Colon (tissue), 2 donors: ENCODE data around the gene GPR107.
"Not testable (repeated sequence)": the region's sequence is repeated elsewhere in the genome, so short reads cannot be mapped to it uniquely, and the experiment has no call there.

Experiments
- FAIRE-seq: peaks from 2 replicates; lab custom pipeline; 2012; peaks lifted over from hg19 to GRCh38; lab: Jason Lieb, UNC
- donor health status: control.
- donor health status: control.

The GPR107 gene

GRCh38 chr9:130053504-130054324 is at the start of gene GPR107:
Gene GPR107 (plus strand): TSS chr9:130053906. CDS start chr9:130053933, 27 bp downstream.
- FAIRE-seq: no peak

GRCh38 chr9:130003943-130004552 is 49.7 kb upstream of the GPR107 start:
- FAIRE-seq: no peak

- not testable (repeated sequence) for FAIRE-seq
These were observed 46.8 kb upstream of the GPR107 start for GRCh38 chr9:130006952-130007351.

GRCh38 chr9:130008538-130008937 is 45.2 kb upstream of the GPR107 start:
- no peak for FAIRE-seq

- FAIRE-seq: not testable (repeated sequence)
These were observed 44.2 kb upstream of the GPR107 start for GRCh38 chr9:130009546-130009945.

- no peak for FAIRE-seq
These were observed 43.3 kb upstream of the GPR107 start for GRCh38 chr9:130010151-130010988.

- no peak for FAIRE-seq
These were observed 40.4 kb upstream of the GPR107 start for GRCh38 chr9:130013326-130013725.

GRCh38 chr9:130015353-130016019 is 38.2 kb upstream of the GPR107 start:
- FAIRE-seq: no peak

- no peak for FAIRE-seq
These were observed 36.6 kb upstream of the GPR107 start for GRCh38 chr9:130017076-130017475.

GRCh38 chr9:130017510-130017909 is 36.2 kb upstream of the GPR107 start:
- not testable (repeated sequence) for FAIRE-seq

- no peak for FAIRE-seq
These were observed 35.4 kb upstream of the GPR107 start for GRCh38 chr9:130018265-130018664.

GRCh38 chr9:130020618-130021017 is 33.1 kb upstream of the GPR107 start:
- no peak for FAIRE-seq

- no peak for FAIRE-seq
These were observed 32.6 kb upstream of the GPR107 start for GRCh38 chr9:130021123-130021522.

GRCh38 chr9:130021842-130022241 is 31.9 kb upstream of the GPR107 start:
- not testable (repeated sequence) for FAIRE-seq

- FAIRE-seq: no peak
These were observed 31.1 kb upstream of the GPR107 start for GRCh38 chr9:130022566-130023143.

GRCh38 chr9:130023144-130023787 is 30.4 kb upstream of the GPR107 start:
- no peak for FAIRE-seq

GRCh38 chr9:130023994-130024596 is 29.6 kb upstream of the GPR107 start:
- no peak for FAIRE-seq

GRCh38 chr9:130024597-130024994 is 29.1 kb upstream of the GPR107 start:
- no peak for FAIRE-seq

- no peak for FAIRE-seq
These were observed 26.9 kb upstream of the GPR107 start for GRCh38 chr9:130026583-130027340.
